ENCODE results near the gene AP3D1.

Gene AP3D1

DNA sequence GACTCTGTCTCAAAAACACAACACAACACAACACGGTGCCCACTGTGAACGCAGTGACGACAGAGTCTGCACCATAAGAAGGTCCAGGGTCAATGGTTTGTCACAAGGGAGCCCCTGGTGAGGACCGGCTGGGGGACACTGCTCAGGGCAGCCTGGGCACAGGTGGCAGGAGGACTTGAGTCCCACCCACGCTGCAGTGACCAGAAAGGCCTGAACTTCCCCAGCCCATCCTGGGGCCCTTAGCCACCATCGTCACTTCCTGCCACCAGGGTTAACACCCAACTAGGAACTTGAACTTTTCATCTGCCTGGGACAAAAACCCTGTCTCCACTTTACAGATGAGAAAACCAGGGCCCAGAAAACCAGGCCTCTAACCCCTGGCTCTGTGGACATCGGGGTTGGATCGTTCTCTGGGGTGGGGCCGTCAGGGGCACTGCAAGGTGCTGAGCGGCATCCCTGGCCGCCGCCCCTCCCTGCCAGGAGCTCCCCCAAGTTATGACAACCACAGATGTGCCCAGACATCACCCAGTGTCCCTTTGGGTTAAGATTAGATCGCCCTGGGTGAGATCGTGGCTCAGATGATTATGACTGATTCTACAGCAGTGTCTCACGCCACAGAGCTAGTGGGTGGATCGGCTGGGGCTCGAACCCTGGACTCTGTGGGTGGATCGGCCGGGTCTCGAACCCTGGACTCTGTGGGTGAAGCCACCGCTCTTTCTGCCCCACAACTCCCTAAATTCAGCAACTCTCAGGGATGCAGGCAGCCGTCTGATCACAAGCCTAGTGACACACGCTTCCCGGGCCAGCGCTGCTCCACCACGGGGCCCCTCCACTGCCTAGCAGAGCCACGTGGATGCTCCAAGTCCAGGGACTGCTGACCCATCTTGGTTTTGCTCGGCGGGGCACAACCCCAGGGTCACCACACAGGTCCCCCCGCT lies 69.2 kb downstream of the AP3D1 start:
- DNase-seq: peak; percentile 62

DNA sequence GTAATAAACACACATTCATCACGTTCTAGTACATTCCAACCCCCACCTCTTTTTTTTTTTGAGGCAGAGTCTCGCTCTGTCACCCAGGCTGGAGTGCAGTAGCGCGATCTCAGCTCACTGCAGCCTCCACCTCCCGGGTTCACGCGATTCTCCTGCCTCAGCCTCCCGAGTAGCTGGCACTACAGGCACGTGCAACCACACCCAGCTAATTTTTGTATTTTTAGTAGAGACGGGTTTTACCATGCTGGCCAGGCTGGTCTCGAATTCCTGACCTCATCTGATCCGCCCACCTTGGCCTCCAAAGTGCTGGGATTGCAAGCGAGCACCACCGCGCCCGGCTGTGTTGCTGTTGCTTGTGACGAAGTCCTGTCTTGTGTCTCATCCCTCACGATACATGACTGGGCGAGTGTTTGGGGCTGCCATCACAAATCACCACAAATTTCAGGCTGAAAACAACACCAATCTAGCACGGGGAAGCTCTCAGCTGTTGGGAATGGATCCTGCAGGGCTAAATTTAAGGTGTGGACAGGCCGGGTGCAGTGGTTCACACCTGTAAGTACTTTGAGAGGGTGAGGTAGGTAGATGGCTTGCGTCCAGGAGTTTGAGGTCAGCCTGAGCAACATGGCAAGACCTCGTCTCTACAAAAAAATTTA lies 70.9 kb downstream of the AP3D1 start:
- no peak for DNase-seq

DNA sequence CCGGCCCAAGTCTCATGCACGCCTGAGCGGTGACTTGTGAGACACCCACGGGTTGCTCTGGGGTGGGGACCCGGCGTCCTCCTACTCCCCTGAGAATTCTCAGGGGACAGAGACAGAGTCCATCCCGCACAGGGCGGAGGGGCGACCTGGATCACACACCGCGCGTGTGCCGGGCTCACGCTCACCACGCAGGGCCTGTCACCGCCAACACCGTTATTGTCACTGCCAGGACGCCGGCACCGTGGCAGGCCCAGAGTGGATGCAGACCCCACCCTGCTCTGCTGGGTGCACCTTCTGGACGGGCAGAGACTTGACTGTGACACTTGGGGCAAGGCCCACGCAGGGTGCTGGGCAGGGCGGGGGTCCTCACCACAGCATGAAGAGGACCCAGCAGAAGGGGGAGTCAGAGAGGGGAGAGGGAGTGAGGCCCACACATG lies 71.5 kb downstream of the AP3D1 start:
- DNase-seq: no peak

DNA sequence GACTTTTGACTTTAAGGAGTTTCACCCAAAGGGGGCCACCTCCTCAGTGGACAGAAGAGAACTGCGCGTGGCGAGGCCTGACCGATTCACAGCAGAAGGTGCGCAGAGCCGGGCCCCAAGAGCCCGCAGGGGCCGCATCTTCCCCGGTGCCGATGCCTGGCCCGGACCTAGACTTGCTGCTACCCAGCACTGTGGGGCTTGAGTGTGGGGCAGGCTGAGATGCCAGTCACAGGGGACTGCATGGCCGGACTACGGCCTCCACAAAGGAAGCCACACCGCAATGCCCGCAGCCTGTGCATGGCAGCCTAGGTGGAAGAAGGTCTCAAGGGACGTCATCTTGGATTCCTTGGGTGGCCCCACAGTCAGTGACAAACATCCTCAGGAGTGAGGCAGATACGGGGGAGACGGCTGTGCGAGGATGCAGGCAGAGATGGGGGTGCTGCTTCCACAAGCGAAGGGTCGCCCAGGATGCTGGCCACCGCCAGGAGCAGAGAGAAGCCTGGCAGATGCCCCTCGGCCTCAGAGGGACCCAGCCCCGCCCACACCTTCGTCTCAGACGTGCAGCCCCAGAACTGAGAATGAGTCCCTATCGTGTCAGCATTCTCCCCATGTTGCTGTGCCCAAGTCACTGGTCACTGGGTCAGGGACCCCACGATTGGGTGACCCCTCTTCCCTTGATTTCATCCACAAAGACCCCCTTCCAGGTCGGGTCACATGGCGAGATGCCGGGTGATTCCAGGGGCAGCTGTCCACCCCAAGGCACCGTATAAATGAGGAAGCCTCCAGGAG lies 72.1 kb downstream of the AP3D1 start:
- DNase-seq: no peak

DNA sequence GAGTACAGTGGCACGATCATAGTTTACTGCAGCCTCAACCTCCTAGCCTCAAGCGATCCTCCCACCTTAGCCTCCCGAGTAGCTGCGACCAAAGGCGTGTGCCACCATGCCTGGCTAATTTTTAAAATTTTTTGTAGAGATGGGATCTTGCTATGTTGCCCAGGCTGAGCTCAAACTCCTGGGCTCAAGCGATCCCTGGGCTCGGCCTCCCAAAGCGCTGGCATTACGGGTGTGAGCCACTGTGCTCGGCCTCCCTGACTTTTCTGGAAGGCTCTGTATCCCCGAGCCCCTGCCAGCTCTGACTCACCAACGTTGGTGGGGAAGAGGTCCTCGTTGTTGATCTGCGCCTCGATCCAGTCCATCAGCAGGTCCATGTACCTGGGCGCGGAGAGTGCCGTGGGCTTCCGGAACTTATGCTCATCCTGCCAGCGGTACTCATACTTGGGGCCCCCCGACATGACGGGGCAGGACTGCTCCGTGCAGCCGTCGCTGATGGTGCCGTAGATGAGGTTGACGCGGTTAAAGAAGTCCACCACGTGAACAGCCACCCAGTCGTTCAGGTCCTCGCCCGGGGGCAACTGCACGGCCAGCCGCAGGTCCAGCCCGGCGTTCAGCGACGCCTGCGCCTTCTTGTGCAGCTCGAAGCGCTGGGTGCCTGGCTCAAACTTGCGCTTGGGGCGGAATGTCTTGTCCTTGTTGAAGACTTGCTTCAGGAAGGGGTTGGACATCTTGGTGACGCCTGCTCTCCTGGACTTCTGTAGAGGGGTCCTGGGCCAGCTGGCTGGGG lies 73.3 kb downstream of the AP3D1 start:
- no peak for DNase-seq

DNA sequence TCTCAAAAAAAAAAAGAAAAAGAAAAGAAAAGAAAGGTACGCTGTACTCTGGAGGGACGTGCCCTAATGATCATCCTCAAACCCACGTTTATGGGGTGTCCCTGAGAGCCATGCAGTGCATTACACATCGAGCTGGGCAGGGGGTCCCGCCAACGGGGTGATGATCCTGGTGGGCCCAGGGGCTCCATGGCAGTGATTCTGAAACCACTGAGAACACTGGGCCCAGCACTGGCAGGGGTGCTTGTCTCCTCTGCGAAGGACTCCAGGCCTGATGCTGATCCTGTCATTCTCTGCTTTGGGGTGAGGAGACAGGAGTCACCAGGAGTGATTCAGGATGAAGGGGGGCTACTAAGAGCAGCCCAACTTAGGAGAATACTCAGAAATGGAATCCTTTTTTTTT lies 74.0 kb downstream of the AP3D1 start:
- DNase-seq: no peak

DNA sequence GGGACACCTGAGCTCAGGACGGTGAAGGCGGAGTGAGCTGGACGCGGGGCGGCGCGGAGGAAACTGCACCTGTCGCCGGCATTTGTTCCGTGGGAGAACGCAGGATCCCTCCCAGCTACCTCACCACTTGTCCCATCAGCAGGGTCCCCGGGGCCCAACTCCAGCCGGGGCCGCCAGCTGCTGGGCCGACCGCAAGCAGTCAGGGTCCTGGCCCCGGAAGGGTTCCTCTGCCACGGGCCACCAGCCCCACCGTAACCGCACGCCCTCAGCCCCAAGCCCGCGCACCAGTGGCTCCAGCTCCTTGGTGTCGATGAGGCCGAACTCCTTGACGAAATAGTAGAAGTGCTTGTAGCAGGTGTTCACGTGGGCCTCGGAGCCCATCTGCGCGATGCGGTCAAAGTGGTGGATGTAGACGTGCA lies 74.8 kb downstream of the AP3D1 start:
- no peak for DNase-seq

DNA sequence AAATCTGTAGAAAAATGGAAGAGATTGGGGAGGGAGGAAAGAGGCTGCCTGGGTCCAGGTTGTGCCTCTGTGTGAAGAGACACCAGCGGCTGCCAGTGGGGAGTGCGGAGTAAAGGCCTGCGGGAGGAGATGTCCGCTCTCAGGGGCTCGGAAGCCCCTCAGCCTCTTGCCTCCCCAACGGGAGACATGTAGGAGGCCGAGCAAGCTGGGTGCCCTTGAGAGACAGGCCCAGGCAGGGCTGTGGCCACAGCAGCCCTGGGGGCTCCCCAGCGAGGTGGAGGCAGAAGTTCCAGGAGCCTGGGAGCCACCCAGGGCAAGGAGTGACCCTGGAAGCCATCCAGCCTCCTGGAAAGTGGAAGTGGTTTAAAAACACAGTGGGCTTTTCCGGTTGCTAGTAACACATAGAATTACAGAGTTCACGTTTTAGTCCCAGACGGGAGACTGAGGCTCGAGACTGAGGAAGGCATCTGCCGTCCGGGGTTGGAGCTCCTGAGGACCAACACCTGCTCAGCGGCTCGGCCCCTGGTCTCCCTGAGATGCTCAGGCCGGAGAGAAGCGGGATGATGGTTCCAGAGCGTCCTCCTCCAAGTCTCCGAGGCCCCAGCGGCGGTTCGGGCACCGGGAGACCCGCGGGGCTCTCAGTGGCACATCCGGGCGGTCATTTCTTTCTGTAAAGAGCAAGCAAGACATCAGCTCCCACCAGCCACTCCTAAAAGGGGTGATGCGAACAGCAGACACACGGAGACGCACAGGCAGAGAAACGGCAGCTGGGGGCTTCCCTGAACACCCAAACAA lies 78.4 kb downstream of the AP3D1 start:
- no peak for DNase-seq

DNA sequence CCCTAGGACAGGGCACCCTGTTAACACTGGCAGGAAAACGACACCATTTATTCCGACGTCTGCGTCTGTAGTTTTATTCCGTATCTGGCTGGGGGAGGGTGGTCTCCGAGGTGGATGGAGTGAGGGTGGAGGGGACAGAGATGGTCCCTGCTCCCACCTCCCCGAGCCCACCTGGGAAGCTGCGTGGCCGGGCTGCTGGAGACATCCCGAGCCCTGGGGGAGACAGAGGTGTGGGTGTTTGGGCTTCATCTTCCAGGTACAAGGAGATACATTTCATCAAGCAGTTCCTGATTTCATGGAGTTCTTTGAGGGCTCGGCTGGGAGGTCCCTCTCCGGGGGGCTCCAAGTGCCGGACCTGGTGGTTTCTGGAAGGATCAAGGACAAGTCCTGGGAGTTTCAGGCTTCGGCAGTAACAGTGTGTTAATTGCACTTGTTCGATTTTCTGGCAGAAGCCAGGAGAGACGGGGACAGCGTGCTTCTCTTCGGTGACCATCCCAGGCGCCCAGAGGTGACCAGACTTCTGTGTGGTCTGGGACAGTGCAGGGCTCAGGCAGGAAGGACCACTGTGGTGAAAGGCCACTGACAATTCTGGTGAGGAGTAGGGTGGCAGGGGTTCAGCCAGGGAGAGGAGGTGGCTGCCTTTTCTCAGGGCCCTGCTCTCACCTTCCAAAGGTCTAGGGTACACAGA lies 80.2 kb downstream of the AP3D1 start:
- no peak for DNase-seq

DNA sequence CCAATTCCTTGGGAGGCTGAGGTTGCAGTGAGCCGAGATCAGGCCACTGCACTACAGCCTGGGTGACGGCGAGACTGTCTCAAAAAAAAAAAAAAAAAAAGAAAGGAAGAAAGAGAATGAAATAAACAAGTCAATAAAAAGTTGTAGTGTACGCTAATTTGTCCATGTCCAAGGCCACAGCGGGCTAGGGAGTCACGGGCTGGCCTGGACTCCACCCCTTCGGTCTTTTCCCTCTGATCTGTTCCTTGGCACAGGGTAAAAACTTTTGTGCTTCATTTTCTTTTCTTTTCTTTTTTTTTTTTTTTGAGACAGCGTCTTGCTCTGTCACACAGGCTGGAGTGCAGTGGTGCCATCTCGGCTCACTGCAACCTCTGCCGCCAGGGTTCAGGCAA lies 80.9 kb downstream of the AP3D1 start:
- no peak for DNase-seq

DNA sequence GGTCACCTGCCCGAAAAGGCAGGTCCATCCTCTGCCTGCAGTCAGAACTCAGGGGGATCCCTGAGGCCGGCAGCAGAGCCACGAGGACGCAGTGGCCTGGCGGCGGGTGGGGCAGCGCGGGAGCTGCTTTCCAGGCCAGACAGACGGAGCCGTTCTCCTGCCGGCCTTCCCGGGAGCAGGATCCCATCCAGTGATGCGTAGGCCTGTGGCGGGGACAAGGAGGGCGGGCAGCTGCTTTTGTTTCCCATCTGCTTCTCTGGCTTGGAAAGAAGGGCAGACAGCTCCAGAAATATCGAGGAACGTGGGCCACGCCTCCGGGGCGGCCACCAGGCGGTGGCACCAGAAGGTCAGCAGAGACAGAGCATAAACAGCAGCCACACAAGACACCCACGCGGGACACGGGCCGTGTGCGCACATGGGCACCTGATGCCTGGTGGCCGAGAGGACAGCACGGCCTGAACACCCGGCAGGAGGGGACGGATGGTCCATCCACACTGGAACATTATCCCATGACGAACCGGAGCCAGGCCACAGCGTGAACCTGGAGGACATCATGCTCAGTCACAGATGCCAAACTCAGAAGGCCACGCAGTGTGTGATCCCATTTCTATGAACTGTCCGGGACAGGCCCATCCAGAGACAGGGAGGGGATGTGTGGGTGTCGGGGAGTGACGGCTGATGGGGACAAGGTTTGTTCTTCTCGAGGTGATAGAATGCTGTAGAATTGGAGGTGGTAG lies 86.4 kb downstream of the AP3D1 start:
- DNase-seq: no peak

DNA sequence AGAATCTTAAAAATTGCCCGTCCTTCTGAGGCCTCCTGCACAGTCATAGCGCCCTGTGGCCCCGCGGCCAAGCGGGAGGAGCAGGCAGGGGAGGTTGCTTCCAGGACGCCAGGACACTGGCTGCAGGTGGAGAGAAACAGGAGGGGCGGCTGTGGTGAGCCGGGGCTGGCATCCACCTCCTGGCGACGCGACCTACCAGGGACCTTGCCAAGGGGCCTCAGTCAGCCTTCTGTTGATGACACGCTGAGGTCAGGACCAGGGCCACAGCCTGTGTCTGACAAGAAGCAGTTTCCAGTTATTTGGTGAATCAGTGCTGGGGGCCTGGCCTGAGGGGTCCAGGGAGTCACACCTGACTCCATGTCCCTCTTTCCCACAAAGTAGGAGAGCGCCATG lies 87.0 kb downstream of the AP3D1 start:
- no peak for DNase-seq

DNA sequence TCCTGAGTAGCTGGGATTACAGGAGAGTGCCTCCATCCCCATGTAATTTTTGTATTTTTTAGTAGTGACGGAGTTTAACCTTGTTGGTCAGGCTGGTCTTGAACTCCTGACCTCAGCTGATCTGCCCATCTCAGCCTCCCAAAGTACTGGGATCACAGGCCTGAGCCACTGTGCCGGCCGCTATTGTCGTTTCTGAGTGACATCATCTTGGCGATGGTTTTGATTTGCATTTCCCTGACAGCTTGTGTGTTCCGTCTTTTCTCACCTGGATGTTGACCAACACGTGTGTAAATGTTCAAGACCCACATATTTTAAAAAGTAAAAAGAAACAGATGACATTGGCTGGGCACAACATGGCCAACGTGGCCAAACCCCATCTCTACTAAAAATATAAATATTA lies 87.5 kb downstream of the AP3D1 start:
- no peak for DNase-seq

DNA sequence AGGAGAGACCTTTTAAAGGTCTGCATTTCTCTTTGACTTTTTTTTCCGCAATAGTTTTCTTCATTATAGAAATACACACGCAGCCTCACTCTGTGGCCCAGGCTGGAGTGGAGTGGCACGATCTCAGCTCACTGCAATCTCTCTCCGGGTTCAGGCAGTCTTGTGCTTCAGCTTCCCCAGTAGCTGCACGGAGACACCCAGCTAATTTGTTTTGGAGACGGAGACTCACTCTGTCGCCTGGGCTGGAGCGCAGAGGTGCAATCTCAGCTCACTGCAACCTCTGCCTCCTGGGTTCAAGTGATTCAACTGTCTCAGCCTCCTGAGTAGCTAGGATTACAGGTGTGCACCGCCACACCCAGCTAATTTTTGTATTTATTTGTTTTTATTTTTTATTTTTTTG lies 88.6 kb downstream of the AP3D1 start:
- no peak for DNase-seq

DNA sequence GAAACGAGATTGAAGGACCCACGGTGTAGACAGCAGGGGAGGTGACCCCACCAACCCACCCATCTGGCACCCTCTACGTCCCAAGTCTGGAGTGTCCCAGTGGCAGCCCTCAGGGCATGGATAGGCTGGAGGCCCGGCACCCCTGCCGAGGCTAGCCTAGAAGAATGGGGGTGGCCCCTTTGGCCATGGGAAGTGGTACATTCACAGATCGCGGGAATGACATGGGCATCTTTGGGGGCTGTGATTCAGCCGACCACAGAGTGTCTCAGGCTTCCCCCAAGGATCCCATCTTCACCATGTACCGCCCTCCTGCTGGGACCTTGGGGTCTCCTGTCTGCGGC lies 89.0 kb downstream of the AP3D1 start:
- DNase-seq: no peak

DNA sequence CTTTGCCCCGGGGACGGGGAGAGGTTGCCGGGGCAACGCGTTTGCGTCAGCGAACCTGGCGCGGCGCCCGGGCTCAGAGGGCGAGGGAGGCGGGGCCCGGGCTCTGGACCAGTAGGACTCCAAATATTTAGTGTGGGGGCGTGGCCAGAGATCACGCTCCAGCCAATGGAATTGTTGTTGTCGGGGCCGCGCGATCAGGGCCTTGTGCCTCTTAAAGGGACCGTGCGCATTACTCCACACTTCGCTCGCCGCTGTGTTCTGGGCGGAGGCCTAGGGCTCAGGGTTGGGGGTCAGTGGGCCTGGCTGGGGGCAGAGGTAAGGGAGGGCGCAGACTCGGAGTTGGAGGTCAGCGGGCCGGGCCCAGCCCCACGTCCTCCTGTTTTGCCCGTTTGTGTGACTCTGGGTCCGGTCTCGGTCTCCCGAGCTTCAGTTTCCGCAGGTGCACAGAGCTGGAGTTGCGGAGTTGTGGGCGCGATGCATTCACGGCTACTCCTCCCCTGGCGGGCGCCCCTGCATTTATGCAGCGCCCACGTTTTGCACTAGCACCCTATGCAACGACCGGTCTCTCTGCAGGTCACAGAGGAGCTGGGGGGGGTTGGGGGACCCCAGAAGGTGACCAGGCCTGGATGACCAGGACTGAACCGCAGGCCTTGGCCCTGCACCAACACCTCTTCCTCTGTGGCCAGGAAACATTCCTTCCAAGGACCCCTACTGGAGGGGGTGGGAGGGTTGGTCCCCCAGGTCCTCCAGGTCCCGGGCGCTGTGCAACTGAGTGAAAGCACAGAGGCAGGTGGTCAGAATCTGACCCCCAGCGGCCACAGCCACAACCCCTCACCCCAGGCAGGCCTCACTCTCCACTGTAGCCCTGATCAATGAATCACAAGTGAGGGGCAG lies 89.6 kb downstream of the AP3D1 start:
- DNase-seq: peak; percentile 99

DNA sequence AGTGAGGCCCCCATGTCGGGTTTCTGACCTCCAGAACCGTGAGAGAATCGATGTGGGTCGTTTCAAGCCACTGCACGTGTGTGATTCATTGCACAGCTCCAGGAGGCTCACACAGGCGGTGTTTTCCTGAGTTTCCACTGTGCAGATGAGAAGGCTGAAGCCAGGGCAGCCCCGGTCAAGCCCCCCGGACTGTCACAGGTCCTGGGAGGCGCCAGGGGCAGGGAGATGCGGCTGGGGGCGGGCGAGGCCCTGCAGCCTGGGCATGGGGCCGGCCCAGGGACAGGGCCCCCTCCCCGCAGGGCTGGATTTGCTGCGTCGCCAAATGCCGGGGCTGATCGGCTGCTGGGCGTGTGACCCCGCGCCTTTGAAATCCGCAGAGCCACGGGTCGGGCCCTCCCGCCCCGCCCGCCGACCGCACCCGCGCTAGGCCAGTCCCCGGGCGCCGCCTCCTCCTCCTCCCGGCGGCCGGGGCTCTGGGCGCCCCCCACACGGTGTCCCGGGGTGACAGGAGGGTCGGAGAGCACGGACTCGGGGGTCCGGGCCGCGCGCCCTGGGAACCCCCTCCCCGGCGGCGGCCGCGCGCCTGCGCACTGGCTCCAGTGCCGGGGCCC lies 90.4 kb downstream of the AP3D1 start:
- peak; percentile 63 for DNase-seq

DNA sequence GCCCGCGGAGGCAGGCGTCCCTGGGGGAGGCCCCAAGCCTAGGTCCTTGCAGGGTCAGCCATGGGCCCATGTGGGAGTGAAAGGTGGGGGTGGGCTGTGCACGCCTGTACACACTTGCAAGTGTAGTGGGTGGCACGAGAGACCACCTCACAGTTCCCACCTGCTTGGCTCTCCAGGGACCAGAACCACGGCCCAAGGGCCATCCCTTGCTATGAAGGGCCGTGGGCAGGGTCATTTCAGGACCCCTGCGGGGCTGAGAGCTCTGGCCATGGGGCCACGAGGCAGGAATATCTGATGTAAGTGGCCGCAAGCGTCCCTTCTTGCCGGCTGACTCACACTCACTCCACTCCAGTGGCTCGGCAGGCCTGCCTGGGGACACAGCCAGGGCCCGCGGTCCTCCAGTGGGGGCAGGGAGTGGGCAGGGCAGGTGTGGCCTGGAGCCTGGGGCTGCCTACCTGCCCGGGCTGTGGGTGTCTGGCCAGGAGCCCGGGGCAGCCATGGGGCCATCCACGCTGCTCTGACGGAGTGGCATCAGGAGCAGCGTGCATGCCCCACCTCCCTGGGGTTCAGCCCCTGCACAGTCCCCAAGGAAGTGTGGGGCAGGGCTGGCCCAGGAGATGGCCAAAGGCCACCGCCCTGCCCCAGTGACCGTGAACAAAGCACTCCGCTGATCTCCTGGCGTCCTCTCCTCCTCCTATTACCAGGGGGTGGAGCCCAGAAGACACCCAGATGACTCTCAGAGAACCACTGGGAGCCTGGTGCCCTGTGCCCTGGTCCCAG lies 91.8 kb downstream of the AP3D1 start:
- no peak for DNase-seq

Measured in CD4-positive, alpha-beta T cell treated with Interleukin-4 for 4 hours (primary cell).